CD4-positive, alpha-beta T cell treated with Interleukin-4 for 1 hour (primary cell): ENCODE results near the gene CFAP74.

Experiments used
- DNase-seq, 2 donors: peaks; one replicate each; pipeline ENCODE4 v3.0.0-alpha.2; 2020 to 2022

CFAP74 gene, protein sequence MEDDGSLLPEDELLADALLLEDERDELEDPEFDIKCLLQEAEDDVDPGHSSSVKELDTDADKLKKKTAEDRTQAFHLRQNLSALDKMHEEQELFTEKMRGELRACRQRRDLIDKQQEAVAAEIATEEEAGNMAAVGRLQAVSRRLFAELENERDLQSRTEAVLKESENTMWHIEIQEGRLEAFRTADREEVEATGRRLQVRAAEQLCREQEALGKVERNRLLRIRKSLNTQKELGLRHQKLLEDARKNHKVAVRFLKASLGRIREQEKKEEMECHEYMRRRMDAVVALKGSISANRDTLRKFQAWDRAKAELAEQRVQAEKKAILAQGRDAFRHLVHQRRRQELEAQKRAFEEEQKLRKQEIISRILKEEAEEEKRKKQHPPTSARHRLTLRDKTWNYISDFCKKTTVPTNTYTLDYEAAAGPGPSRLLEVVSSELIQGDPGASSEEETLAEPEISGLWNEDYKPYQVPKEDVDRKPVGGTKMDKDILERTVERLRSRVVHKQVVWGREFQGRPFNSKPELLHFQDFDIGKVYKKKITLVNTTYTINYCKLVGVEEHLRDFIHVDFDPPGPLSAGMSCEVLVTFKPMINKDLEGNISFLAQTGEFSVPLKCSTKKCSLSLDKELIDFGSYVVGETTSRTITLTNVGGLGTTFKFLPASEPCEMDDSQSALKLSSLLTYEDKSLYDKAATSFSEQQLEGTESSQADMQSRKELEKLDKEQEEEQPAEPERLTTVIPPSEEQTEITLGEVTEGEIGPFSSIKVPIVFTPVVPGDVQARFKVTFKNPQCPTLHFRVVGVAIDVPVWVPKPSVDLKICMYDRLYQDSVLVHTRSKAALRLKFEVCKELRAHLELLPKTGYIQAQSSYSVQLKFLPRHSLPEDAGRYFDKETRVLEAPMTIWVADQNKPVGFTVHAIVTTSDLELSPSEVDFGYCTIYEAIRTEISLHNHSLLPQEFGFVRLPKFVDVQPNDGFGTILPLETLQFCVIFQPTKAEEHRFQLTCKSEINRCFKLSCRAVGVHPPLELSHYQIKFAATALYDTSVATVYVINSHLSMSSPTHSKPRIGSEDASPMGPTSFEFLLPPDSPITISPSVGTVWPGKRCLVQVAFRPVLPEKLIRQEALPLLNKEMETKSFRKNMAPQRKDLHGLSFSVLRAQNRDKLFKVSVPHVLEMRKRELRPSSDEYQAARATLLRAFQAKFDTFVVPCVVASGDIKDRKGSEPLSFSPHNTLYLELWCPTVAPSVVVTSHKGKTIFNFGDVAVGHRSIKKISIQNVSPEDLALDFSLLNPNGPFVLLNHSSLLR (N-terminal part only)

DNA sequence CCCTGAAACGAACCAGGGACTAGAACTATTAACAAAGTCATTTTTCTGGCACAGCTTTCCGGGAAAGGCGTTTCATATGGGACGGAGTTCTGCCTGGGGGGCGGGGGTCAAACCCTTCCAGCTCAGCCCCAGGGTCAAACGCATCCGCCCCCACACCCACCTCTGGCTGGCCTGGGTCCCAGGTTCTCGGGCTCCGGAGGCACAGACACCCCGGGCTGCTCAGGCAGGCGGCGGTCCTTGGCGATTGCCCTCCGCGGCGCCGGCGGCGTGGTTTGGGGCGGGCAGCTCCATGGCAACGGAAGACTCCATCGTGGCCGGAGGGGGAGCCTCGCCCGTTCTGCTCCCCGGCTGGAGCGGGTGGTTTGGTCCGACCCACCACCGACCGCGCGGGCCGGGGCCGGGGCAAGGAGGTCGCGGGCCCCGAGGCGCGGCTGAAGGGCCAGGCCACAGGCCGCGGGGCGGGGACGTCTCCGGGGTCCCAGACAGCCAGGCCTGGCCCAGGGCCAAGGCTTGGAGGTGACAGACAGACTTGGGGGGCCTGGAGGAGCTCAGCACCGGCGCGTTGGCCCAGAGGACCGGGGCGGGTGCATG lies at the start of gene CFAP74:
TSS of gene CFAP74 (minus strand) at position 246 of the 591 bp plus-strand sequence. CDS start 12,830 bp downstream, outside the sequence.
- no peak for DNase-seq

DNA sequence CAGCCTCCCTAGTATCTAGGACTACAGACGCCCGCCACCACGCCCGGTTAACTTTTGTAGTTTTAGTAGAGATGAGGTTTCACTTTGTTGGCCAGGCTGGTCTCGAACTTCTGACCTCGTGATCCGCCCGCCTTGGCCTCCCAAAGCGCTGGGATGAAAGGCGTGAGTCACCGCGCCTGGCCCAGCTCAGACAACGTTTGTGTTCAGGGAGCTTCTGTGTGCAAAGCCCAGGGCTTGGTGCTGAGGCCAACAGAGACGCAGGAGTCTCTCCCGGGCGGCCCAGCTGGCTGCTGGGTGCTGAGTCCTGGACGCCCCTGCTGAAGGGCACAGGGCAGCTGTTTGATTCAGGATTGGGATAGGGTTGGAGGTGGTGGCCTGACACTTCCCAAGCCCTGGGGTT lies 49.6 kb upstream of the CFAP74 start:
- no peak for DNase-seq

DNA sequence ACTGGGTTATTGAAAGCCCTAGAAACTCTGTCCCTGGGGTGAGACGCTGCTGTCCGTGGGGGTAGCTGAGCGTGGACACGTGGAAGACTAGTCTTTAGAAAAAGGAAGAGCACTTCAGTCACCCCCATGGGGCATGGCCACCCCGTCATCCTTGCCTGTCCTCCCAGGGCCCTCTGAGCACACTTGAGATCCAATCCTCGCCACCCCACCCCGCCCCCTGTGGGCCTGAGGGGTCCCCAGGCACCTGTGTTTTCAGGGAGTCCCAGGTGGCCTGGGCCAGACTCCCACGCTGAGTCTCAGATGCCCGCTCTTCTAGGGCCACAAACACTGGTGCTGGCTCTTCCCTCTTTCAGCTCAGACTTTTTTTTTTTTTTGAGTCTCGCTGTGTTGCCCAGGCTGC lies 49.2 kb upstream of the CFAP74 start:
- DNase-seq, result no peak

DNA sequence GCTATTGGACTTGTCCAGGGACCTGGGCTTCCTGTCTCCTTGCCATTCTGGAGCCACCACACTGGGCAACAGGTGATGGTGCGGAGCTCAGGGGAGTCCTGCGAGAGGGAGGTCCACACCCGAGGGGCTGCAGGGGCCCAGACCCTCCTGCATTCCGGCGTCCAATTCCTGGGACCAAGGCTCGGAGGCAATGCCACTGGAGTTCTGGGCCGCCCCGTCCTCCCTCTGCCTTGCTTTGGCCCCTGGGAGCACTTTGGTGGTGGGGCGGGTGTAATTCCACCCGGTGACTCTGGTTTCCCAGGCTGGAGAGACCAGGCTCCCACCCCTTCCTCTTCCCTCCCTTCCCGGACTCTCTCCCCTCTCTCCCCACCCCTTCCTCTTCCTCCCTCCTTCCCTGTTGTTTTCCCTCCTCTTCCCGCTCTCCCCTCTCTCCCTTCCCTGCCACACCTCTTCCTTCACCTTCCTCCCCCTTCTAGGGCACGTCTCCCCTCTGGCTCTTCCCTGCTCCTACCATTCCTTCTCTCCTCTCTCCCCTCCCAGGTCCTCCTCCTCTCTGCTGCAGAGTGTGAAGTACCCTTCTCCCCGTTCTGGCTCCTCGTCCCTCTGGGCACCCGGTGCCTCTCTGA lies 48.6 kb upstream of the CFAP74 start:
- no peak for DNase-seq

DNA sequence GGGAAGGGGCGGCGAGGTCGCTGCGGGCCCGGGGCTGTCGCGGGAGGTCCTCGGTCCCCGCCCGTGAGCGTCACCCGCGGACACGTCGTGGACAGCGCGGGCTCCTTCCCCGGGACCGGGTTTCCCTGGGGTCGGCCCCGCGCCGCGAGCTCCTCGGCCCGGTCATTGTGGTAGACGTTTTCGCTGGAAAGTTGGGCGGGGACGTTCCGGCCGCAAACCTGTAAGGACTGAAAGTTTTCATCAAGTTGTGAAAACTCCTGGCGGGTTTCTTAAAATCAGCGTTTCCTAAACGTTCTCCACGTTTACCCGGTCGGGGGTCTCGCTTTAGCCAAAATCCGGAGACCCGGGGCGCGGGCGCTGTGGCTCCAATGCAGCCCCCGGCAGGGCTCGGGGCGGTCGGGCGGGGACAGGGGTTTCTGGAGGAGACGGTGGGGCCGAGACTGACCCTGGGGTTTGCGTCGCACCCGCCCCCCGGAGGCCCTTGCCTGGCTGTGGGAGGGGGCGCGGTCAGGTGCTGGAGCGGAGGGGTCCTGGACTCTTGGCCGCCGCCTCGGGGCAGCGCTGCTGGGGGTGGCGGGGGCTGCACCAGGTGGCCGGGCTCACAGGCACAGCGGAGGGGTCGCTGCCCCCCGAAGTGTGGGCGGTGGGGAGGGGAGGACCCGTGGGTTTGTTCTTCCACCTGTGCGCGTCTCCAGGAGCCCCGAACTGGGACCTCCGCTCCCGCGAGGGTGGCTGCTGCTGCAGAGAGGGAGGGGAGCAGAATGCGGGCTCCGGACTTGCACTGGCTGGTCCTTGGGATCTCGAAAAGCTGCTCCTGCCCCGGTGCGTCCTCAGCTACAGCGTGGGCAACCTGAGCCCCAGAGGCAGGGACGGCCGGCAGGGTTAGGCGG lies 47.5 kb upstream of the CFAP74 start:
- DNase-seq, result no peak

DNA sequence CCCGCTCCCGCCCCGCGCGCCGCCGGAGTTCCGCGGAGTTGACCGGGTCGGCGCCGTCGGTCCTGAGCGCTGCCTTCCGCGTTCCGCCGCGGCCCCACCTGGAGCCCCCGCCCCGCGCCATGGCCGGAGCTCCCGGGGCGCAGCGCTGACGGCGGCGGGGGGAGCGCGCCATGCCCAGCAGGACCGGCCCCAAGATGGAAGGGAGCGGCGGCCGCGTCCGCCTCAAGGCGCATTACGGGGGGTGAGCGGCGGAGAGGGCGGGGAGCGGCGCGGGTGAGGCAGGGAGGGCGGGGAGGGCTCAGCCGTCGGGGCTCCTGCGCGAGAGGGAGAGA lies 46.8 kb upstream of the CFAP74 start:
- peak in 1 of 2 donors; percentile 29 for DNase-seq

DNA sequence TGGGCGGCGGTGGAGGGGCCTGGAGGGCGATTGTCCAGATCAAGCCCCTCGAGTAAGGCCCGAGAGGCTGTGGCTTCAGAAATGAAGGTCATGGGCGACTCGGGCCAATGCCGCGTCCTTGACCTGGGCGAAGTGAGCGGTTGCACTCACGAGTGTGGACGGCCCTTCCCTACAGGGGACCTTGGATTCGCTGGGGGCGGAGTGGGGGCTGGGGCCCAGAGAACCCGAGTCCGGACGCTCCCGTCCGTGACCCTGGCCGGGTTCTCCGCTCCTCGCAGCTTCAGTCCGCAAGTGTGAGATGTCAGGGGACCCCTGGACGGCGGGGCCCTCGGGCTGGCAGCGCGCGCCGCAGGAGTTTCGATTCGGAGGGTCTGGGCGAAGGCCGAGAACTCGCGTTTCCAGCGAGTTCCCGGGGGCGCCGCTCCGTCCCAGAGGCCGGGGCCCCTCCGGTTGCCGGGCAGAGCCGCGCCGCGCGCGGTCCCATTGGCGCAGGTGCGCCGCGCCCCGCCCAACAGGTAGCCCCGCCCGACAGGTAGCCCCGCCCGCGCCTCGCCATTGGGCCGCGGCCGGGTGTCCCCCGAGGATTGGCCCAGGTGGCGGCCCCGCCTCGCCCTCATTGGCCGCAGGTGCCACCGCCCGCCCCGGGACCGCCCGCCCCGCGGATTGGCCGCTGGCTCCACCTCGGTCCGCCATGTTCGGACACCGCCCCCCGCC lies 46.3 kb upstream of the CFAP74 start, which contains the start of gene PRKCZ:
TSS of gene PRKCZ (plus strand) at position 694 of the 714 bp plus-strand sequence. CDS start 220 bp downstream, outside the sequence.
- DNase-seq, result peak; percentile 93 to 95

DNA sequence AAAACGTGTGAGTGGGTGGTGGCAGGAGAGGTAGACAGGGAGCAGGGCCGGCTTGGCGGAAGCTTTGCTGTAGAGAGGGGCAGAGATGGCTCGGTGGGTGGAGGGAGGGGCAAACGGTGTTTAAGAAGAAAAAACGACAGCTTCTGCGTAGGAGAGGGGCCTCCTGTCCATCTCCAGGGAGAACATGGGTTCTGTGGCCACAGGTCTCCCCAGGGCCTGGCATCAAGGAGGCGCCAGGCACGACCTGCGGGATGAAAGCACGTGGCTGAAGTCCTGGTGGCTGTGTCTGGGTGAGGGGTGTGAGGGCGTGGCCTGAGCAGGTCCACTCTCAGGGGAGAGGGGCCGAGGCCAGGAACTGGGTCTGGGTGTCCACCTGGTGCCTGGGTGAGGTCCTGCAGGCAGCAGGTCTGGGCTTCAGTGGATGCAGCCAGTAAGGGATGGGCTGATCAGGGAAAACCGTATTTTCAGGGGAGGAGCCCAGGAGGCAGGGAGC lies 45.7 kb upstream of the CFAP74 start:
- peak in 1 of 2 donors; percentile 24 for DNase-seq

DNA sequence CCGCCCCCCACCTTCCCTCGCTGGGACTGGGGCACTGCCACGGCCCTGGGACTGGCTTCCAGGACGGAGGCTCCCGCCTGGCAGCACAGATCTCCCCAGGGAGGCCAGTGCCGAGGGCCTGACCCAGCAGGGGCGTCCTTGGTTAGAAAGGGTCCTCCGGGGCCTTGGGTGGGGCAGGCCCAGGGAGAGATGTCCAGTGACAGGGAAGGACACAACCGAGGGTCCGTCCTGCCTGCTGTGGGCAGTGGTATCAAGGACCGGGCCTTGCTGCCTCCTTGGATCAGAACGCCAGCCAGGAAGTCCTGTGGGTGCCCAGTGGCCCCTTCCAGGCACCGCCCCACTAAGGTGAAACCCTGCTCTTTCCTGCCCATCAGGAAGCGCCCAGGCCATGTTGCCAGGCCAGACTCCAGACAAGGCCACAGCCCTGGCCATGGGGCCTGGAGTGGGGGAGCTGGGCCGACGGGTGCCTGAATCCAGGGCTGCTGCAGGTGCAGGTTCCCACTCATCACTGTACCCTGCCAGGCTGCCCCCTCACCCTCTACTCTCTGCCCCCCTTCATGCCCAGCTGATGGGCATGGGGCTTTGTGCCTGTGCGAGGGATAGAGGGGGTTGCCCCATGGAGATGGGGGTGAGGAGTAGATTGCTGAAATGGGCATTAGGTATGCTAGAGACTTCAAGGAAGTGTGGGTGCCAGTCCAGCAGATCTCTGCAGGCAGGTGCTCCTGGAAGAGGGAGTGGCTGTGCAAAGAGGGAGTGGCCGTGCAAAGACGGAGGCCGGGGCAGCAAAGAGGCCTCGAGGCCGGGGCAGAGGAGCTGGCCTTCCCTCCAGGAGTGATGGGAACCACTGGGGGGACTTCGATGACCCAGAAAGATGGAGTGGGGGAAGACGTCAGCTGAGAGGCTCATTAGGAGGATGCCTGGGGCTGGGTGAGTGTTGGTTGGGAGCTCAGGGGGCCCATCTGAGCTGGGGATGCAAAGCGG lies 44.5 kb upstream of the CFAP74 start:
- DNase-seq, result no peak

DNA sequence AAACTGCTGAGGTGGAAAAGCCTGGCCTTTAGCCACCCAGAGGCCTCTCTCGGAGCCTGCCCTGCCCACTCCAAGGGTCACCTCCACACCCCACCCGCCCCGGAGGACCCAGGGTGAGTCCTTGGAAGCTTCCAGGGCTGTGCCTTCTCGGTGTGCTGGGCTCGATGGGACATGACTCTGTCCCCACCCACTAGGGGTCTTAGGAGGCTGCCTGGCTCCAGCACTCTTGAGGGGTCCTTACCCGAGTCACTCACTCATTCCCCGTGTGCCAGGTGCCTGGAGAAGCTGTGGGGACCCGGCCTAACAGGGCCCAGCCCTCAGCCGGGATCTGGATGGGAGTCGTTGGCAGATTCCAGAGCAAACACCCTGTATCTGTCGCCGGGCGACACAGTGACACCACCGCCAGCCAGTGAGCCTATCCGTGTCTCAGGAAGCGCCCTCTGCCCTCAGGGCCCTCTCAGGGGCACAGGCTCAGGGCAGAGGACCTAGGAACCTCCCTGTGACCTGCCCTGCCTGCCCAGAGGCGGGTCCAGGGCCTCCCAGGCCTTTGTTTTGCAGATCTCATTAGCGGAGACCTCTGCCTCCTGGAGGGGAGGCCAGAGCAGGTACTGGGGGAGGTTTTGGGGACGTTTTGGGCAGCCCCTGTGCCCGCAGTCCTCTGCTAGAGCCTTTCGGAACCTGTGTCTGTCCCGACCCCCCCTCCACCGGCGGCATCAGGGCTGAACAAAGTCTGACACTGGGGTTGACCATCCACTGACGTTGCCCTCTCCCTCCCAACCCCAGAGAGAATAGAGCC lies 43.6 kb upstream of the CFAP74 start:
- no peak for DNase-seq

DNA sequence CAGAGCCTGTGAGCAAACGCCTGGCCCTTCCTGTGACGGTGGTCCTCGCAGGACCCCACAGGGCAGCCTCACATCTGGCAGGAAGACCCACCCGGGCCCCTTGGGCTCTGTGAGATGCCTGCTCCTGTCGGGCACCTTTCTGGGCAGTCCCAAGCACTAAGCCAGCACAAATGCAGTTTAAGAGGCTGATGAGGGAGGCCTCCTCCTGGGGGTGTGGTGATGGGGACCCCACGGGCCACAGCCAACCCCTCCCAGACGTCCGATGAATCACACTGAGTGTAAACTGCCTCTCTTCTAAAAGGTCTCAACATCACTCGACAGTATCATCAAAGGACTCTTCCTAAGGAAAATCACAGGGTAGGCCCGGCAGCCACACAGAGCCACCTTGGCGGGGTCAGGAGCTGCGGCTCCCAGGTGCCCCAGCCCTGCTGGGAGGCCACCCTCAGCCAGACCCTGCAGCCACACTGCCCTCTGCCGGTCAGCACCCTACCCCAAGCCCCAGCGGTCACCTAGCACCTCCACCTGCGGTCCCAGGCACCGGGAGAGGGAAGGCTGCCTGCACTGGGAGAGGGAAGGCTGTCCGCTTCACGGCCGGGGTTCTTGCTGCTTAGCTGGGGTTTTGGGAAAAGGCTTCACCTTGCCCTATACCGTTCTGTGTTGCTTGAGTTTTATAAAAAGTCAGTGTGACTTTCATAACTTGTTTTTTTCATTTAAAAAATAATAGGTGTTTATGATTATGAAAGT lies 42.8 kb upstream of the CFAP74 start:
- DNase-seq, result peak; percentile 34 to 46

DNA sequence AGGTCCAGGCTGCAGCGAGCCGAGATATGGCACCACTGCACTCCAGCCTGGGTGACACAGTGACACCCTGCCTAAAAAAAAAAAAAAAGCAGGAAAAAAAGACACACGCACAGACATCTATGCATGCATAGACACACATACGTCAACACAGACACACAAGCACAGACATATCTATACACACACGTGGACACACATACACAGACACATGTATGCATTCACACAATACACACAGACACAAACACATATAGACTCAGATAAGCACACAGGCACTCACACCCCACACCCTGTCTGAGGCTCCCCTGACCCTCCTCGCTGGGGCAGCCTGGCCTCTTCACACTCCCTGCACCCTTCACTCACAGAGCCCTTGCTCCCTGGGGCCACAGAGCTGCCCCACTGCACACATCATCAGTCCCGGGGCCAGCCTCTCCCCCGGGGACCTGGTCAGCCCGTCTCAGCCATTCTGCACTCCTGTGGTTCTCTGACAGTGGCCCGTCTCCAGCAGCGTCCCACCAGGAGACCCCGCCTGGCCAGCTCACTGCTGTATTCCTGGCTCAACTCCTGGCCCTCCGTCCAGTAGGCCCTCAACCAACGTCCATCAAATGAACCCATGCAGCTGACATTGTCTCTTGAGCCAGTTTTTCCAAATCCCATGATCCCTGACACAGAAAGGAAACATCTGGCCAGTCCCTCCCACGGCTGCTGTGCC lies 42.0 kb upstream of the CFAP74 start:
- no peak for DNase-seq

DNA sequence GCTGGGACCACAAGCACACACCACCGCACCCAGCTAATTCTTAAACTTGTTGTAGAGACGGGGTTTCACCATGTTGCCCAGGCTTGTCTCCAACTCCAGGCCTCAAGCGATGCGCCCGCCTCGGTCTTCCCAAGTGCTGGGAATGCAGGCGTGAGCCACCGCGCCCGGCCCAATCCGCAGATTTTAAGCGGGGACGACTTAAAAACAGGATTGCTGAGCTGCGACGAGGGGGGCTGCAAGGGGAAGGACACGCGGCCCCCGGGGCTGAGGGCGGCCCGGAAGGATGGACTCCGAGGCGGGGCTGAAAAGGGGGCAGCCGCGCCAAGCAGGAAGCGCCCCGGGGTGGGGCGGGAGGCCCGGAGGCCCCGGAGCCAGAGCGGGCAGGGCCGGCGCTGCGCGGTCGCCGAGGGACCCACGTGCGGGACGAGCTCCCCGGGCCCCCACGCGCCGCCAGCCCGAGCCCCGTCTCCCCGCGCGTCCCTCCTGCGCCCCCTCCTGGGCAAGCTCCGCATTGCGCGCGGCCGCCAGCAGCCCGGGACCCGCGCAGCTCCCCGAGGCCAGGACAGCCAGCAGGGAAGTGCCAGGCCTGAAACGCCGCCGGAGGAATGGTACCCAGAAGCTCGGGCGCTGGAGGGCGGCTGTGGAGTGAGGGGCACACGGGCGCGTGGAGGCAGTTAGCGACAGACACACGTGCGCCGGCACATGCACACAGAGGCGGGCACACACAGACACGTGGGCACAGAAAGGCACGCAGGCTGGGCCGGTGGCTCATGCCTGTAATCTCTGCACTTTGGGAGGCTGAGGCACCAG lies 41.1 kb upstream of the CFAP74 start:
- DNase-seq, result peak; percentile 73 to 81

DNA sequence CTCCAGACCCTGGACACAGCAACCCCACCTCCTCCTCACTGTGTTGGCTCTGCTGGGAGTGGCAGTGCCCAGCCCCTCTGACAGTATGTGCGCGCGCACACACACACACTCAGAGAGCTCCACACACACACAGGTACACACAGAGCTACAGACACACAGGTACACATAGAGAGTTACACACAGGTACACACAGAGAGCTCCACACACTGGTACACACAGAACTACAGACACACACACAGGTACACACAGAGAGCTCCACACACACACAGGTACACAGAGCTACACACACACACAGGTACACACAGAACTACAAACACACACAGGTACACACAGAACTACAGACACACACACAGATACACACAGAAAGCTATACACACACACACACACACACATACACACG lies 40.3 kb upstream of the CFAP74 start:
- DNase-seq, result no peak
